GM21786 (cell line): ENCODE results near the gene NKD1.

Experiments
- ATAC-seq: cut with Tn5 transposase; IDR thresholded peaks from one replicate; pipeline ENCODE4 v1.9.1; 2021; ENCODE audit not compliant: unreplicated experiment

NKD1 gene

GRCh38 chr16:50670476-50670875 is 122.3 kb downstream of the NKD1 start:
- ATAC-seq = no peak

- no peak for ATAC-seq
Observed at GRCh38 chr16:50671644-50672260, 123.6 kb downstream of the NKD1 start.

- no peak for ATAC-seq
Observed at GRCh38 chr16:50673496-50674275, 125.5 kb downstream of the NKD1 start.

GRCh38 chr16:50674831-50675230 is 126.6 kb downstream of the NKD1 start:
- no peak for ATAC-seq

GRCh38 chr16:50675686-50676610 is 127.8 kb downstream of the NKD1 start:
- no peak for ATAC-seq

GRCh38 chr16:50676684-50677225 is 128.6 kb downstream of the NKD1 start:
- ATAC-seq = no peak

- no peak for ATAC-seq
Observed at GRCh38 chr16:50677351-50677750, 129.2 kb downstream of the NKD1 start.

- ATAC-seq = no peak
Observed at GRCh38 chr16:50678531-50678930, 130.3 kb downstream of the NKD1 start.

- no peak for ATAC-seq
Observed at GRCh38 chr16:50679266-50679665, 131.1 kb downstream of the NKD1 start.

GRCh38 chr16:50679676-50680555 is 131.7 kb downstream of the NKD1 start:
- no peak for ATAC-seq

GRCh38 chr16:50680556-50680893 is 132.3 kb downstream of the NKD1 start:
- ATAC-seq = no peak

GRCh38 chr16:50681021-50681885 is 133.1 kb downstream of the NKD1 start, which contains the start of gene SNX20:
Gene SNX20, minus strand, starts transcription at chr16:50681312. Its CDS starts 3,786 bp downstream, at chr16:50677526.
- ATAC-seq = peak; percentile 56

GRCh38 chr16:50683689-50684374 is 135.6 kb downstream of the NKD1 start:
- peak; percentile 66 for ATAC-seq

GRCh38 chr16:50684823-50685461 is 136.7 kb downstream of the NKD1 start:
- ATAC-seq = no peak

- no peak for ATAC-seq
Observed at GRCh38 chr16:50685462-50686063, 137.4 kb downstream of the NKD1 start.

- no peak for ATAC-seq
Observed at GRCh38 chr16:50688083-50688482, 139.9 kb downstream of the NKD1 start.

GRCh38 chr16:50688867-50689266 is 140.7 kb downstream of the NKD1 start:
- no peak for ATAC-seq

- no peak for ATAC-seq
Observed at GRCh38 chr16:50690177-50690576, 142.0 kb downstream of the NKD1 start.
